DMS53 treated with DMSO at 0.1 percent for 48 hours (cell line): ENCODE data around the gene SEC14L3.
A peak's percentile ranks its signal among the peaks of the same experiment; 100 is the strongest.

Experiments used
- DNase-seq: peaks from one replicate; lab custom pipeline; 2025; ENCODE audit not compliant: unreplicated experiment; lab: John Stamatoyannopoulos, UW

SEC14L3 gene

DNA sequence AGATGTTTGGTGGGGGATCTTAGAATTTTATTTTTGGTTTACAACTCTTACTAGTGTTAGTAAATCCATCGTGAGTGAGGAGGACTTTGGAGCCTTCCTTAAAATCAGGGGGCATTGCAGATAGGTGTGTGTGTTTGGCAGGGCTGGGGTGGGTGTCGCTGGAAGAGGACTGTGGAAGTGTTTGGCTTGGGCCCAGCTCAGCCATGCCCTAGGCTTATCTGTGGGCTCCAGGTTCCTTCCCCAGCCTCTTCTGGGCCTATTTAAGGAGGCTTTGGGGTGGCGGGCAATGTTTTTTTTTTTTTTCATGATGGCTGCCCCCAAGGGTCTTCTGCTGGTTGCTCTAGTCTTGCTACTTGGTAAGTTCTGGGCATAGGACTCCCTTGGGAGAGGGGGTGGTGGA is 24.2 kb downstream of the SEC14L3 start:
- no peak for DNase-seq

DNA sequence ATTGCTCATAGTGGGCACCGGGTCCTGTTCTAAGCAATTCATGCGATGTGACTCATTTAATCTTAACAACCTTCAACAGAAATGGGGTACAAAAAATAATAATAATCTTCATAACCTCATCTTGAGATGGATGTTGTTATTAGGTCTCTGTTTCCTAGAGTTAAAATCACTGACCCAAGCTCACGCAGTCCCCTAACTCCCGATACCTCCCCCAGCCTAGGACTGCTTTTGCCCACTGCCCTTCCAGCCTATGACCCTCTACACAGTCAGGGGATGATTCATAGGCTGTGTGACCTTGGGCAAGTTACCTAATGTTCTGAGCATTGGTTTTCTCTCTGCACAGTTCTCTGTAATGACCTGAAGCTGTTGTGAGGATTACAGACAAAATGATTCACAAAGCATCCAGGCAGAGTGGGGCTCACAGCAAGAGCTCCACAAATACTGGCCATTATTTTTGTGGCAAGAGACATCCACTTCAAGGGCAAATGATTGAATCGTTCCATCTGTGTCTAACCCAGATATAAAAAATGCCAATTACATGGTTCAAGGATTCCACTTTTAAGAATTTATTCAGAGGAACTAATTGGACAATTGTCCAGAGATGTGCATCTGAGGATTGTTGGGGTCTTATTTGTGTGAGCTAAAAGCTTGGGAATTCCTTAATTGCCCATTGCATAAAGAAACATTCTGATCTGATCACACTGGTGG is 26.2 kb downstream of the SEC14L3 start:
- no peak for DNase-seq

GRCh38 chr22:30444632-30445437 is 27.0 kb downstream of the SEC14L3 start:
- DNase-seq: peak; percentile 0

DNA sequence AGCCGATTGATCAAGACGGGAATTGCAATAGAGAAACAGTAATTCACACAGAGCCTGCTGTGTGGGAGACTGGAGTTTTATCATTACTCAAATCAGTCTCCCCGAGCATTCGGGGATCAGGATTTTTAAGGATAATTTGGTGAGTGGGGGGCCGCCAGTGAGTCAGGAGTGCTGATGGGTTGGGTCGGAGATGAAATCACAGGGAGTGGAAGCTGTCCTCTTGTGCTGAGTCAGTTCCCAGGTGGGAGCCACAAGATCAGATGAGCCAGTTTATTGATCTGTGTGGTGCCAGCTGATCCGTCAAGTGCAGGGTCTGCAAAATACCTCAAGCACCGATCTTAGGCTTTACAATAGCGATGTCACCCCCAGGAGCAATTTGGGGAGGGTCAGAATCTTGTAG is 30.7 kb downstream of the SEC14L3 start:
- DNase-seq: no peak

DNA sequence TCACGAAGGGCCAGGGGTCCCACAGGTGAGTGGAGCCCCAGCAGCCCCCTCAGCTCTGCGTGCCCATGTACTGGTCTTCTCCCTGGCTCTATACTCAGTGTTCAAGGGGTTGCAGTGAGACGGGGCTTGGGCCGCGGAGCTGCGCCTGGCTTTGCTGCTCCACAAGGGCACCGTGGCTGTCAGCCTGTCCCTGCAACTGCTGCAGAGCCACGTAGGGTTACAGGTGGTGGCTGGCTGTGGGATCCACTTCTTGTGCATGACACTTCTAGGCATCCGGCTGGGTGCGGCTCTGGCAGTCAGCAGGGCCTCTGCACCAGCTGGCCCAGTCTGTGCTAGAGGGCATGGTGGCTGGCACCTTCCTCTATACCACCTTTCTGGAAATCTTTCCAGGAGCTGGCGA is 32.0 kb downstream of the SEC14L3 start:
- DNase-seq: no peak

- DNase-seq: no peak
Observed at GRCh38 chr22:30439226-30439625, 32.6 kb downstream of the SEC14L3 start.

GRCh38 chr22:30438559-30438958 is 33.3 kb downstream of the SEC14L3 start:
- DNase-seq: no peak

GRCh38 chr22:30436196-30436595 is 35.6 kb downstream of the SEC14L3 start:
- no peak for DNase-seq

GRCh38 chr22:30435674-30436126 is 36.1 kb downstream of the SEC14L3 start:
- no peak for DNase-seq

- no peak for DNase-seq
Observed at GRCh38 chr22:30434843-30435242, 37.0 kb downstream of the SEC14L3 start.

GRCh38 chr22:30433773-30434172 is 38.0 kb downstream of the SEC14L3 start:
- DNase-seq: no peak

GRCh38 chr22:30433227-30433626 is 38.6 kb downstream of the SEC14L3 start:
- no peak for DNase-seq

DNA sequence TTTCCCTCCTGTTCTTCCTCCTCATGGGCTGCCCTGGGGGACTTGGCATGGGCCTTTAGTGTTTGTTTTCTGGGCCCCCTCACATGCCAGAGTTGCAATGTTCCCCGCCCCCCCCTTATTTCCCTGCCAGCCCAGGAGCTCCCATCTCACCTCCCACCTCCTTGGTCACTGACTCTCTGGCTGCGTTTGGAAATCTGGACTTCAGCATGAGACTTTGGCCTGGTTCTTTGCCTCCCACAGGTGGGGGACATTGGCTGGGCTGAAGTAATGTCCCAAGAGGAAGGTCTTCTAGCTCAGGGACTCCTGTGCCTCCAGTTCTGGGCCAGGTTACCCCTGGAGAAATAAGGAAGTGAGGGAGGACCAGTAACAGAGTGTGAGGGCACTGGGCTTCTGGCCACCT is 39.3 kb downstream of the SEC14L3 start:
- DNase-seq: no peak

DNA sequence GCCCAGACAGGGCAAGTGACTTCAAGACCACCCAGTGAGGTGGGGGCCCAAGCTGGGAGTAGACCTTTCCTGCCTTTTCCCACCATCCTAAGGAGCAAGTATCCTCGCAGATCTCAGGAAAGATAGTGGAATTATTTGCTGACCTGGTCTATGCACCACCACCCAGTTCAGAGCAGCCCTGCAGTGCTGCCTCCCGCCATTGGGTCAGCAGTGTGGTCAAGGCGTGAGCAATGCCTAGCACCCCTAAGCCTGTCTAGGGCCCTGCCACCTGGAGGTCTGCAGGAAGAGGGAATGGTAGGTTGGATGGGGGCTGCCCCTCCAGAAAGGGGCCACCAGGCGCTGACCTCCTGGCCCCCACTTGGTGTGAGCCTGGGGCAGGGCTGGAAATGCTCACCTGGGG is 39.7 kb downstream of the SEC14L3 start:
- no peak for DNase-seq

- no peak for DNase-seq
Observed at GRCh38 chr22:30430933-30431332, 40.9 kb downstream of the SEC14L3 start.

- no peak for DNase-seq
Observed at GRCh38 chr22:30429887-30430286, 41.9 kb downstream of the SEC14L3 start.

DNA sequence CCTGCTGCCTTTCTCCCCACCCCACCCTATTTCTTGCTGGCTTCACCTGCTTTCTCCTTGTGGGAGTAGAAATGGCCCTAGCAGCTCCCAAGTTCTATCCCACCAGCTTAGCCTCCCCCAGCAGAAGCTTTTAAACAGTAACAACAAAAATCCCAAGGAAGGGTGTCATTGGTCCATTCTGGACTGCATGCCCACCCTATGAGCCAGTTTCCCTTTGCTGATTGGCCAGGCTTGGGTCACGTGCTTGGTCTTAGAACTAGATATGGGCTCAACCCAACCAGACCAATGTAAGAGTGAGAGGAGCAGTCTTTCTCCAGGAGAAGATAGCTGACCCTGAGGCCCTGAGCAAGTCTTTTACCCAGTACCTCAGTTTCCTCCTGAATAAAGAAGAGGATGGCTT is 43.9 kb downstream of the SEC14L3 start:
- DNase-seq: no peak

GRCh38 chr22:30426388-30427353 is 45.1 kb downstream of the SEC14L3 start:
- peak; percentile 2 for DNase-seq

DNA sequence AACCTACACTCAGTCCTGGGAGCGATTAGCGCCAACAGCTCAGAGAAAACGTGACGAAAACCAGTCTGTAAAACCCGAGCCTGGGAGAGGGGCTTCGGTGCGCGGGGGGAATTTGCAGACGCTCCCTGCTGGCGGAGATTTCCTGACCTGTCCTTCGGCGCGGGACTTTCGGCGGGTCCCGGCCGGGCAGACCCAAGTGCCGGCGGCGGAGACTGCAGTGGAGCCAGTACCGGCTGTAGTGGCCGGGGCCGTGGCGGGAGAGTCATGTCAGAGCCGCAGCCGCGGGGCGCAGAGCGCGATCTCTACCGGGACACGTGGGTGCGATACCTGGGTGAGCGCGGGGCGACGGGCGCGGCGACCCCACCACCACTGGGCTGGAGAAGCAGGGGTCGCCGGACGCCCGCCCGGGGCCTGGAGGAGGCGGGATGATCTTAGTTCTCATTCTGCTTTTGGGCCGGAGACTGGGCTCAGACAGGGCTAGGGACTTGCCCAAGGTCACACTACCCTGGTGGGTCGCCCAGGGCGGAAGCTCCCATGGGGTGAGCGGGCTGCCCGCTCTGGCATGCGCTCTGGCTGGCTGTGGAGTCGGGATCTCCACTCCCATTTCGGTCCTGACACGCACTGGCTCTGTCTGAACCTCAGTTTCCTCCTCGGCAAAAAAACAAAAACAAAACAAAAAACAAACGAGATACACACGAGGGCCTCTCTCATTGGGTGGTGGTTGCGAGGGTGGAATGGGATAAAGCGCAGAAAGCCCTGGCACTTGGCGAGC is 46.0 kb downstream of the SEC14L3 start, which contains the start of gene MTFP1:
TSS of gene MTFP1 (plus strand) at position 153 of the 772 bp plus-strand sequence. CDS start at position 265, 112 bp downstream.
- no peak for DNase-seq

- peak; percentile 15 for DNase-seq
Observed at GRCh38 chr22:30425327-30425615, 46.5 kb downstream of the SEC14L3 start.
